HEK293 (cell line): ENCODE results near the gene METTL1.

Experiments used
- ATF2 ChIP-seq: fragments of 450-650 bp; formaldehyde crosslinking; IDR thresholded peaks from 2 replicates; pipeline ENCODE4 v1.5.1; 2016; ENCODE audit warnings: missing biosample characterization, missing genetic modification characterization, low read depth
- ELK4 ChIP-seq: IDR thresholded peaks from 2 replicates; pipeline ENCODE4 v1.6.1; 2011; ENCODE audit warnings: mild to moderate bottlenecking, low read depth, low read length, borderline replicate concordance
- GLI2 ChIP-seq: fragments of 450-650 bp; formaldehyde crosslinking; IDR thresholded peaks from 2 replicates; pipeline ENCODE4; 2017; ENCODE audit warnings: missing biosample characterization, missing genetic modification characterization, low read depth, borderline replicate concordance
- PRDM2 ChIP-seq: fragments of 450-650 bp; formaldehyde crosslinking; IDR thresholded peaks from 2 replicates; pipeline ENCODE4 v1.5.1; 2016; ENCODE audit warnings: missing biosample characterization, missing genetic modification characterization, borderline replicate concordance
- SP7 ChIP-seq: fragments of 450-650 bp; formaldehyde crosslinking; IDR thresholded peaks from 2 replicates; pipeline ENCODE4 v1.5.1; 2016; ENCODE audit warnings: missing biosample characterization, missing genetic modification characterization
- WT1 ChIP-seq: fragments of 450-650 bp; formaldehyde crosslinking; IDR thresholded peaks from 2 replicates; pipeline ENCODE4 v1.5.1; 2016; ENCODE audit warnings: missing biosample characterization, missing genetic modification characterization
- YY2 ChIP-seq: fragments of 450-650 bp; formaldehyde crosslinking; IDR thresholded peaks from 2 replicates; pipeline ENCODE4 v1.5.1; 2016; ENCODE audit warnings: missing biosample characterization, missing genetic modification characterization
- ZBTB10 ChIP-seq: fragments of 450-650 bp; formaldehyde crosslinking; IDR thresholded peaks from 2 replicates; pipeline ENCODE4 v1.5.1; 2016; ENCODE audit warnings: missing biosample characterization, missing genetic modification characterization
- ZBTB21 ChIP-seq: fragments of 450-650 bp; formaldehyde crosslinking; IDR thresholded peaks from 2 replicates; pipeline ENCODE4 v1.5.1; 2017; ENCODE audit warnings: missing biosample characterization, missing genetic modification characterization
- ZFHX2 ChIP-seq: fragments of 450-650 bp; formaldehyde crosslinking; conservative IDR thresholded peaks from 2 replicates; pipeline ENCODE4 v1.5.1; 2016; ENCODE audit warnings: missing biosample characterization, missing genetic modification characterization
- ZNF10 ChIP-seq: fragments of 450-650 bp; formaldehyde crosslinking; IDR thresholded peaks from 2 replicates; pipeline ENCODE4 v1.5.1; 2017; ENCODE audit warnings: missing biosample characterization, missing genetic modification characterization
- ZNF121 ChIP-seq: fragments of 450-650 bp; formaldehyde crosslinking; IDR thresholded peaks from 2 replicates; pipeline ENCODE4 v1.5.1; 2016; ENCODE audit warnings: missing biosample characterization, missing genetic modification characterization
- ZNF37A ChIP-seq: fragments of 450-650 bp; IDR thresholded peaks from 2 replicates; pipeline ENCODE4 v1.5.1; 2018; ENCODE audit warnings: missing biosample characterization, missing genetic modification characterization
- ZNF518A ChIP-seq: fragments of 450-650 bp; formaldehyde crosslinking; conservative IDR thresholded peaks from 2 replicates; pipeline ENCODE4 v1.5.1; 2016; ENCODE audit warnings: low read depth, missing biosample characterization, missing genetic modification characterization
- ZNF561 ChIP-seq: fragments of 450-650 bp; IDR thresholded peaks from 2 replicates; pipeline ENCODE4 v1.5.1; 2018; ENCODE audit warnings: missing biosample characterization, missing genetic modification characterization, borderline replicate concordance
- ZSCAN16 ChIP-seq: fragments of 450-650 bp; formaldehyde crosslinking; IDR thresholded peaks from 2 replicates; pipeline ENCODE4 v1.5.1; 2016; ENCODE audit warnings: missing biosample characterization, missing genetic modification characterization
- TF ChIP-seq, protein P1 (sequence below): fragments of 450-650 bp; formaldehyde crosslinking; IDR thresholded peaks from 2 replicates; pipeline ENCODE4 v1.5.0; 2017; ENCODE audit warnings: missing biosample characterization, missing genetic modification characterization, borderline replicate concordance

Gene METTL1

GRCh38 chr12:57754411-57755193, 17.3 kb downstream of the METTL1 start, which contains the start of gene MARCHF9 (continued):
- TF ChIP-seq PRDM2 (tag by site-specific recombination) = no peak
- no peak for TF ChIP-seq GLI2 (tag by site-specific recombination)
- TF ChIP-seq ZNF37A (tag by site-specific recombination) = no peak
- peak; percentile 88; the same call in 1 of the 2 replicates for TF ChIP-seq WT1 (tag by site-specific recombination)
- TF ChIP-seq SP7 = peak; percentile 83
- TF ChIP-seq ZNF518A (tag by site-specific recombination) = no peak
- TF ChIP-seq ELK4 = no peak
- peak; percentile 74 for TF ChIP-seq ZFHX2 (tag by site-specific recombination)
- TF ChIP-seq ZSCAN16 (tag by site-specific recombination) = no peak; the same call in 1 of the 2 replicates
- TF ChIP-seq YY2 (tag by site-specific recombination) = peak; percentile 58
- peak; percentile 97 for TF ChIP-seq ZBTB10 (tag by site-specific recombination)
- TF ChIP-seq, protein P1, sequence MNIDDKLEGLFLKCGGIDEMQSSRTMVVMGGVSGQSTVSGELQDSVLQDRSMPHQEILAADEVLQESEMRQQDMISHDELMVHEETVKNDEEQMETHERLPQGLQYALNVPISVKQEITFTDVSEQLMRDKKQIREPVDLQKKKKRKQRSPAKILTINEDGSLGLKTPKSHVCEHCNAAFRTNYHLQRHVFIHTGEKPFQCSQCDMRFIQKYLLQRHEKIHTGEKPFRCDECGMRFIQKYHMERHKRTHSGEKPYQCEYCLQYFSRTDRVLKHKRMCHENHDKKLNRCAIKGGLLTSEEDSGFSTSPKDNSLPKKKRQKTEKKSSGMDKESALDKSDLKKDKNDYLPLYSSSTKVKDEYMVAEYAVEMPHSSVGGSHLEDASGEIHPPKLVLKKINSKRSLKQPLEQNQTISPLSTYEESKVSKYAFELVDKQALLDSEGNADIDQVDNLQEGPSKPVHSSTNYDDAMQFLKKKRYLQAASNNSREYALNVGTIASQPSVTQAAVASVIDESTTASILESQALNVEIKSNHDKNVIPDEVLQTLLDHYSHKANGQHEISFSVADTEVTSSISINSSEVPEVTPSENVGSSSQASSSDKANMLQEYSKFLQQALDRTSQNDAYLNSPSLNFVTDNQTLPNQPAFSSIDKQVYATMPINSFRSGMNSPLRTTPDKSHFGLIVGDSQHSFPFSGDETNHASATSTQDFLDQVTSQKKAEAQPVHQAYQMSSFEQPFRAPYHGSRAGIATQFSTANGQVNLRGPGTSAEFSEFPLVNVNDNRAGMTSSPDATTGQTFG (tag by site-specific recombination) = no peak
- TF ChIP-seq ZNF121 (tag by site-specific recombination) = no peak
- peak; percentile 11; the same call in 1 of the 2 replicates for TF ChIP-seq ZBTB21
- no peak for TF ChIP-seq ATF2
- no peak for TF ChIP-seq ZNF561 (tag by site-specific recombination)
- TF ChIP-seq ZNF10 (tag by site-specific recombination) = no peak; the same call in 1 of the 2 replicates
